Right lobe of liver (tissue), 4 donors: ENCODE data around the gene NPAS2.

ENCODE experiments used
- POLR2A ChIP-seq: fragments of 450-650 bp; IDR thresholded peaks from one replicate; pipeline ENCODE4 v1.6.1; 2017; ENCODE audit warnings: antibody characterized with exemption, mild to moderate bottlenecking
- TF ChIP-seq, protein P1 (sequence below), 4 donors: fragments of 200-600 bp in 3 of 4; fragments of 450-650 bp in 1 of 4; IDR thresholded peaks; one replicate each; pipeline versions ENCODE4 v1.5.1 to v1.8.0; 2016 to 2022; ENCODE audit warnings: antibody characterized with exemption in 4 of 4, mild to moderate bottlenecking in 2 of 4
- donor health status: DM: no; HTN: no; CAD: no.
- donor health status: DM: no; HTN: no; CAD: no.
- donor health status: DM: no; HTN: yes; CAD: no.

DNA sequence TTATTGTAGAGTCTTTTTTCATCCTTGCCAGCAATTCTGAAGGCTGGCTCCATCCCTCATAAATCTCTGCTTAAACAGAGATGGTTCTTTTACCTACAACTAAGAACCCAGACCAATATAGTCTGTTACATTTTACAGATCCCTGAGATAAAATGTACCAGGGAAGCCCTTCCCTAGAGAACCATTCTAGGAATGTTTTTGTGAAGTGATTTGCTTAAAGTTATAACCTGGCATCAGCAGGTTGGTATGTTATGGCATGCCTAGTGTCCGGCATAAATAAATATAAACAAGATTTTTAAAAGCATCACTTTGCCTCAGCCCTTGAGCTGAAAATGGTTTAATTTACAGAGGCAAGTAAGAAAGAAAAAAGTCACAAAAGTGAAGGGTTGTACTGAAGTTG, 18.5 kb upstream of the NPAS2 start:
- TF ChIP-seq, protein P1, sequence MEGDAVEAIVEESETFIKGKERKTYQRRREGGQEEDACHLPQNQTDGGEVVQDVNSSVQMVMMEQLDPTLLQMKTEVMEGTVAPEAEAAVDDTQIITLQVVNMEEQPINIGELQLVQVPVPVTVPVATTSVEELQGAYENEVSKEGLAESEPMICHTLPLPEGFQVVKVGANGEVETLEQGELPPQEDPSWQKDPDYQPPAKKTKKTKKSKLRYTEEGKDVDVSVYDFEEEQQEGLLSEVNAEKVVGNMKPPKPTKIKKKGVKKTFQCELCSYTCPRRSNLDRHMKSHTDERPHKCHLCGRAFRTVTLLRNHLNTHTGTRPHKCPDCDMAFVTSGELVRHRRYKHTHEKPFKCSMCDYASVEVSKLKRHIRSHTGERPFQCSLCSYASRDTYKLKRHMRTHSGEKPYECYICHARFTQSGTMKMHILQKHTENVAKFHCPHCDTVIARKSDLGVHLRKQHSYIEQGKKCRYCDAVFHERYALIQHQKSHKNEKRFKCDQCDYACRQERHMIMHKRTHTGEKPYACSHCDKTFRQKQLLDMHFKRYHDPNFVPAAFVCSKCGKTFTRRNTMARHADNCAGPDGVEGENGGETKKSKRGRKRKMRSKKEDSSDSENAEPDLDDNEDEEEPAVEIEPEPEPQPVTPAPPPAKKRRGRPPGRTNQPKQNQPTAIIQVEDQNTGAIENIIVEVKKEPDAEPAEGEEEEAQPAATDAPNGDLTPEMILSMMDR (IDR thresholded peaks at IDR 0.05): no peak
- TF ChIP-seq POLR2A: no peak
